SU-DHL-6 (cell line): Measurements from ENCODE around the gene IL20.

Experiments
- CTCF ChIP-seq: fragments of 200-600 bp; sonication (generic); IDR thresholded peaks from one replicate; pipeline ENCODE4 v1.5.1; 2017; ENCODE audit warnings: antibody characterized with exemption, mild to moderate bottlenecking, low read length, moderate library complexity; ENCODE audit not compliant: insufficient read depth, poor library complexity, severe bottlenecking
- EZH2phosphoT487 ChIP-seq: fragments of 200-600 bp; sonication (generic), shearing (Covaris generic); conservative IDR thresholded peaks from 2 replicates; pipeline ENCODE4 v1.6.1; 2018; ENCODE audit warnings: mild to moderate bottlenecking, antibody characterized with exemption, low read length, moderate library complexity, mixed read lengths

- TF ChIP-seq CTCF (peak; percentile 68), EZH2phosphoT487 (no peak)
Observed at GRCh38 chr1:206864939-206865671, at the start of gene IL20.
